Body of pancreas (tissue), 4 donors: Measurements from ENCODE around the gene FOSL1. TPM values are rescaled to one million over a fixed set of nuclear protein-coding genes. Genes with fewer than 3 reads are reported as not detected.

Experiments
- ATAC-seq: fragments of 150-250 bp; one replicate; pipeline ENCODE4 v1.9.1; 2016
- DNase-seq, 4 donors: peaks; one replicate each; pipeline ENCODE4 v3.0.0-alpha.2; 2019
- H3K27ac ChIP-seq, 4 donors: fragments of 200-600 bp; sonication (generic); 1 replicate in 3 of 4; 2 replicates in 1 of 4; pipeline versions ENCODE4 v1.5.1 to v1.6.1; 2016 to 2019; ENCODE audit warnings: mild to moderate bottlenecking in 1 of 4, mixed read lengths in 1 of 4, moderate library complexity in 1 of 4
- H3K27me3 ChIP-seq, 2 donors: fragments of 200-600 bp; sonication (generic); one replicate each; pipeline ENCODE4 v1.6.0; 2016; ENCODE audit warnings: mild to moderate bottlenecking in 1 of 2
- H3K36me3 ChIP-seq, 2 donors: fragments of 200-600 bp; sonication (generic); replicated peaks in 1 of 2; 2 replicates each; pipeline ENCODE4 v1.5.1; 2016; ENCODE audit warnings: low read depth in 2 of 2; ENCODE audit not compliant: insufficient read depth in 1 of 2
- H3K4me1 ChIP-seq: fragments of 200-600 bp; sonication (generic); one replicate; pipeline ENCODE4 v1.6.0; 2016
- H3K4me3 ChIP-seq, 2 donors: fragments of 200-600 bp; sonication (generic); 1 replicate in 1 of 2; 2 replicates in 1 of 2; pipeline ENCODE4 v1.5.1; 2016 to 2019
- H3K9me3 ChIP-seq, 3 donors: fragments of 200-600 bp; sonication (generic); 1 replicate in 2 of 3; 2 replicates in 1 of 3; pipeline ENCODE4 v1.5.1; 2016
- CTCF ChIP-seq, 7 experiments: fragments of 450-650 bp in 4 of 7; fragments of 200-600 bp in 3 of 7; sonication (generic) in 3 of 7; IDR thresholded peaks; one replicate each; pipeline ENCODE4 v1.5.1; 2016 to 2019; ENCODE audit warnings: antibody characterized with exemption in 7 of 7
- POLR2A ChIP-seq, 3 donors: fragments of 450-650 bp; IDR thresholded peaks; one replicate each; pipeline ENCODE4 v1.6.1; 2016; ENCODE audit warnings: antibody characterized with exemption in 3 of 3, mild to moderate bottlenecking in 2 of 3
- WGBS, 2 donors: methylation state at CpG; one replicate each; pipeline ENCODE4 v1.1.5; 2017; 5-methylcytosine and 5-hydroxymethylcytosine counted together
- intact Hi-C: fragments of 100-400 bp; cut with DNase I; formaldehyde crosslinking; loops from one replicate; pipeline ENCODE4 v1.15.1; 2023
- total RNA-seq, 2 donors: library from RNA; depleted of rRNA; stranded (reverse); fragments of >200 nt; gene quantifications; one replicate each; pipeline ENCODE4 v1.1.0, GENCODE V29; 2016

The FOSL1 gene
- total RNA-seq, 2 donors from 2014 or later, result 0.52 to 17.8 TPM

GRCh38 chr11:65941720-65942310, 41.6 kb upstream of the FOSL1 start:
- H3K4me1 ChIP-seq, result no peaks in the 10 kb centered on the region
- intact Hi-C loops, result no loop called here
- WGBS, 2 donors, result 64 to 70% methylated on average over 9 of the region's 9 CpGs
- H3K9me3 ChIP-seq, result no peaks in the 10 kb centered on the region
- H3K27me3 ChIP-seq, result no peaks in the 10 kb centered on the region
- peak overlapping the region in 1 of 4 donors; percentile 47 for H3K27ac ChIP-seq
- no peaks in the 10 kb centered on the region for H3K36me3 ChIP-seq
- DNase-seq, result no peak
- no peak for TF ChIP-seq POLR2A (IDR thresholded peaks at IDR 0.05)
- TF ChIP-seq CTCF (IDR thresholded peaks at IDR 0.05), result no peak
- no peak overlapping the region for H3K4me3 ChIP-seq
- no peak for ATAC-seq

- Histone ChIP-seq H3K4me1 (no peaks in the 10 kb centered on the region), H3K27me3 (no peaks in the 10 kb centered on the region), H3K36me3 (no peaks in the 10 kb centered on the region), H3K27ac (no peak overlapping the region), H3K4me3 (no peak overlapping the region), H3K9me3 (no peaks in the 10 kb centered on the region)
- no peak for TF ChIP-seq CTCF (IDR thresholded peaks at IDR 0.05)
- TF ChIP-seq POLR2A (IDR thresholded peaks at IDR 0.05), result no peak
- ATAC-seq (no peak), DNase-seq (no peak)
- intact Hi-C loops, result no loop called here
- WGBS, 2 donors, result 48 to 54% methylated on average over 4 of the region's 4 CpGs
Measured at GRCh38 chr11:65937766-65938165, 37.6 kb upstream of the FOSL1 start.

GRCh38 chr11:65934014-65934413, 33.8 kb upstream of the FOSL1 start:
- no peaks in the 10 kb centered on the region for H3K9me3 ChIP-seq
- H3K27ac ChIP-seq, result no peak overlapping the region
- H3K4me1 ChIP-seq, result no peaks in the 10 kb centered on the region
- 22 to 28% methylated on average over 4 of the region's 4 CpGs for WGBS, 2 donors
- no peaks in the 10 kb centered on the region for H3K36me3 ChIP-seq
- ATAC-seq (peak; percentile 35), DNase-seq (no peak)
- no peaks in the 10 kb centered on the region for H3K27me3 ChIP-seq
- no peak overlapping the region for H3K4me3 ChIP-seq
- intact Hi-C loops, result no loop called here
- TF ChIP-seq POLR2A (IDR thresholded peaks at IDR 0.05) (no peak), CTCF (IDR thresholded peaks at IDR 0.05) (no peak)

GRCh38 chr11:65932558-65932919, 32.4 kb upstream of the FOSL1 start:
- intact Hi-C loops, result no loop called here
- Histone ChIP-seq H3K4me1 (no peaks in the 10 kb centered on the region), H3K27ac (no peak overlapping the region), H3K4me3 (no peak overlapping the region), H3K27me3 (no peaks in the 10 kb centered on the region), H3K36me3 (no peaks in the 10 kb centered on the region), H3K9me3 (no peaks in the 10 kb centered on the region)
- no peak for ATAC-seq
- WGBS, 2 donors, result 39 to 45% methylated on average over 9 of the region's 9 CpGs
- DNase-seq, result no peak
- TF ChIP-seq POLR2A (IDR thresholded peaks at IDR 0.05) (no peak), CTCF (IDR thresholded peaks at IDR 0.05) (no peak)
